ENCODE results near the gene HYCC1. TPM values are rescaled to one million over a fixed set of nuclear protein-coding genes. Genes with fewer than 3 reads are reported as not detected.

The HYCC1 gene
- polyA plus RNA-seq, 4 donors, result 4.0 to 26.6 (median 10.8) TPM

Other genes with a start within 250 kb of the HYCC1 start
- 100 to 1,000 TPM; 270 to 556 (median 390) TPM for gene TOMM7, start 191.3 kb downstream of the HYCC1 start, polyA plus RNA-seq
- 10 to 100 TPM; 12.5 to 24.8 (median 16.1) TPM for gene KLHL7, start 91.7 kb upstream of the HYCC1 start, polyA plus RNA-seq
- gene NUP42, start 167.9 kb upstream of the HYCC1 start, polyA plus RNA-seq, result 10 to 100 TPM; 25.1 to 46.6 (median 32.4) TPM
- 10 to 100 TPM in 2 of 4 donors, 1 to 10 TPM in 2; 1.6 to 27.0 (median 7.1) TPM for gene GPNMB, start 232.6 kb upstream of the HYCC1 start, polyA plus RNA-seq